OCI-LY3 (cell line): ENCODE measurements around the gene FOXI2.
A peak's percentile ranks its signal among the peaks of the same experiment; 100 is the strongest.

Experiments
- H2AFZ ChIP-seq: fragments of 200-600, 300-600 bp; shearing (Covaris generic); 2 replicates; pipeline ENCODE4 v1.6.0; 2014; ENCODE audit warnings: antibody characterized with exemption, low read depth, low read length
- H3K27ac ChIP-seq: fragments of 200-600, 300-600 bp; sonication (generic); 2 replicates; pipeline ENCODE4 v1.5.1; 2014; ENCODE audit warnings: mild to moderate bottlenecking, low read length, moderate library complexity, mixed read lengths
- H3K27me3 ChIP-seq: fragments of 200-600, 300-600 bp; sonication (generic); 2 replicates; pipeline ENCODE4 v1.6.1; 2014; ENCODE audit warnings: low read depth, low read length, mixed read lengths
- H3K36me3 ChIP-seq: fragments of 200-600, 300-600 bp; sonication (generic); replicated peaks from 2 replicates; pipeline ENCODE3; 2014; ENCODE audit warnings: low read depth, low read length, mixed read lengths
- H3K4me1 ChIP-seq: fragments of 300-600, 200-600 bp; sonication (generic); 2 replicates; pipeline ENCODE4 v1.6.1; 2014; ENCODE audit warnings: low read length, mixed read lengths
- H3K4me2 ChIP-seq: fragments of 200-600, 300-600 bp; sonication (generic); 2 replicates; pipeline ENCODE4 v1.6.1; 2014; ENCODE audit warnings: low read length, mixed read lengths
- H3K4me3 ChIP-seq: fragments of 300-600, 200-600 bp; sonication (generic); 2 replicates; pipeline ENCODE4 v1.5.1; 2014; ENCODE audit warnings: antibody characterized with exemption, mild to moderate bottlenecking, low read length, moderate library complexity
- H3K79me2 ChIP-seq: fragments of 300-600, 200-600 bp; shearing (Covaris generic); 2 replicates; pipeline ENCODE4 v1.6.1; 2014; ENCODE audit warnings: mild to moderate bottlenecking, low read length, mixed read lengths
- H3K9ac ChIP-seq: fragments of 300-600, 200-600 bp; shearing (Covaris generic); 2 replicates; pipeline ENCODE4 v1.6.0; 2014; ENCODE audit warnings: mild to moderate bottlenecking, low read length, moderate library complexity
- H3K9me3 ChIP-seq: fragments of 200-600, 300-600 bp; shearing (Covaris generic); 2 replicates; pipeline ENCODE4 v1.6.1; 2014; ENCODE audit warnings: low read length, mixed read lengths; ENCODE audit not compliant: insufficient read depth
- H4K20me1 ChIP-seq: fragments of 200-600, 300-600 bp; sonication (generic); 2 replicates; pipeline ENCODE4 v1.6.1; 2016; ENCODE audit warnings: low read length, mixed read lengths; ENCODE audit not compliant: insufficient read depth
- EZH2phosphoT487 ChIP-seq: fragments of 200-600 bp; shearing (Covaris generic); IDR thresholded peaks from 2 replicates; pipeline ENCODE4 v1.6.1; 2018; ENCODE audit warnings: antibody characterized with exemption, mixed run types, low read depth
- TF ChIP-seq, protein P1 (sequence below): fragments of 200-600, 300-600 bp; sonication (generic); IDR thresholded peaks from 2 replicates; pipeline ENCODE4 v1.5.1; 2014; ENCODE audit warnings: antibody characterized with exemption, low read length, low read depth

Gene FOXI2

DNA sequence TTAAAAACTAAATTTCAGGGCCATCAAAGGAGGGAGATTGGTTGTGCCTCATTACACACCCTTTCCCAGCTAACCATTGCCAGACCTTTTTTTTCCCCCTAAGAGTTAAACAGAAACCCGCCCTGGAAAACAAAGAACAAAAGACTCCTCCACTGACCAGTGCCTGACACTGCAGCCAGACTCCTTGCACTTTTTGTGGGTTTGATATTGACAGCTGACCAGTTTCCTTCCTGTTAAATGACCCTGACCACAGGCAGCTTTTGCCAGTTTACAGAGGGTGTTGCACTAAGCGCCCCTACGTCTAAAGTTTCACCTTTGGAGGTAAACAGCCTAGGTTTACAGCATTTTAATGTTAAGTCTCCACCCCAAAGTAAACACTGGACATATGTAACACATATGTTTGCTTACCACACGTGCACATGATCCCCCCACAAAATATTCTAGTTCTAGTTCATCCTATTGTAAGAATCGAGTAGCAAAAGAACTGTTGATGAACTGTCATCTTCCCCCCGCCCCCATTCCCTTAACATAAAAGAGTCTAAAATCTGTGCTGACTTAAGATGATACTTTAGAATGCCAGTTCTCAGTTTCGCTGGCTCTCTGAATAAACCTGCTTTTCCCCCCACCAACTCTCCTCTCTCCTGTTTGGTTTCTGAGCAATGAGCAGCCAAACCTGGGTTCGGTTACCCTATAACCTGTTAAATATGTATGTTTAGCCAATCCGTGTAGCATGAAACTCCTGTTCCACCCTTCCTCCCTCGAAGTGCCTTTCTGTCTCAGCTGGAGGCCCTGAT lies 38.0 kb downstream of the FOXI2 start:
- no peak overlapping the region; the same call in 1 of the 2 replicates for H3K9ac ChIP-seq
- no peaks in the 10 kb centered on the region for H3K36me3 ChIP-seq
- H3K27ac ChIP-seq: peak overlapping the region; percentile 72
- H3K4me1 ChIP-seq: peaks cover 33% of the 10 kb centered on the region
- no peak for TF ChIP-seq EZH2phosphoT487
- TF ChIP-seq, protein P1, sequence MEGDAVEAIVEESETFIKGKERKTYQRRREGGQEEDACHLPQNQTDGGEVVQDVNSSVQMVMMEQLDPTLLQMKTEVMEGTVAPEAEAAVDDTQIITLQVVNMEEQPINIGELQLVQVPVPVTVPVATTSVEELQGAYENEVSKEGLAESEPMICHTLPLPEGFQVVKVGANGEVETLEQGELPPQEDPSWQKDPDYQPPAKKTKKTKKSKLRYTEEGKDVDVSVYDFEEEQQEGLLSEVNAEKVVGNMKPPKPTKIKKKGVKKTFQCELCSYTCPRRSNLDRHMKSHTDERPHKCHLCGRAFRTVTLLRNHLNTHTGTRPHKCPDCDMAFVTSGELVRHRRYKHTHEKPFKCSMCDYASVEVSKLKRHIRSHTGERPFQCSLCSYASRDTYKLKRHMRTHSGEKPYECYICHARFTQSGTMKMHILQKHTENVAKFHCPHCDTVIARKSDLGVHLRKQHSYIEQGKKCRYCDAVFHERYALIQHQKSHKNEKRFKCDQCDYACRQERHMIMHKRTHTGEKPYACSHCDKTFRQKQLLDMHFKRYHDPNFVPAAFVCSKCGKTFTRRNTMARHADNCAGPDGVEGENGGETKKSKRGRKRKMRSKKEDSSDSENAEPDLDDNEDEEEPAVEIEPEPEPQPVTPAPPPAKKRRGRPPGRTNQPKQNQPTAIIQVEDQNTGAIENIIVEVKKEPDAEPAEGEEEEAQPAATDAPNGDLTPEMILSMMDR: no peak
- no peak overlapping the region for H2AFZ ChIP-seq
- peak overlapping the region; percentile 59 for H3K4me2 ChIP-seq
- H3K9me3 ChIP-seq: no peaks in the 10 kb centered on the region
- no peaks in the 10 kb centered on the region for H3K79me2 ChIP-seq
- no peaks in the 10 kb centered on the region for H4K20me1 ChIP-seq
- H3K27me3 ChIP-seq: no peaks in the 10 kb centered on the region
- peak overlapping the region; percentile 21; the same call in 1 of the 2 replicates for H3K4me3 ChIP-seq

DNA sequence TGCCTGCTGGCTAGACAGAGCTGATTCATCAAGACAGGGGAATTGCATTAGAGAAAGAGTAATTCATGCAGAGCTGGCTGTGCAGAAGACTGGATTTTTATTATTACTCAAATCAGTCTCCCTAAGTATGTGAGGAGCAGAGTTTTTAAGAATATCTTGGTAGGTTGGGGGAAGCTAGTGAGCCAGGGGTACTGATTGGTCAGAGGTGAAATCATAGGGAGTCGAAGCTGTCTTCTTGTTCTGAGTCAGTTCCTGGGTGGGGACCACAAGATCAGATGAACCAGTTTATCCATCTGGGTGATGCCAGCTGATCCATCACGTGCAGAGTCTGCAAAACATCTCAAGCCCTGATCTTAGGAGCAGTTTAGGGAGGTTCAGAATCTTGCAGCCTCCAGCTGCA lies 39.8 kb downstream of the FOXI2 start:
- no peak overlapping the region for H2AFZ ChIP-seq
- H3K79me2 ChIP-seq: no peaks in the 10 kb centered on the region
- no peak overlapping the region for H3K4me3 ChIP-seq
- no peak overlapping the region for H3K9ac ChIP-seq
- no peaks in the 10 kb centered on the region for H3K9me3 ChIP-seq
- no peaks in the 10 kb centered on the region for H4K20me1 ChIP-seq
- no peaks in the 10 kb centered on the region for H3K27me3 ChIP-seq
- peak overlapping the region; percentile 72 for H3K27ac ChIP-seq
- no peaks in the 10 kb centered on the region for H3K36me3 ChIP-seq
- H3K4me2 ChIP-seq: peak overlapping the region; percentile 12; the same call in 1 of the 2 replicates
- H3K4me1 ChIP-seq: peaks cover 33% of the 10 kb centered on the region
- TF ChIP-seq EZH2phosphoT487: no peak
- TF ChIP-seq, protein P1: no peak

DNA sequence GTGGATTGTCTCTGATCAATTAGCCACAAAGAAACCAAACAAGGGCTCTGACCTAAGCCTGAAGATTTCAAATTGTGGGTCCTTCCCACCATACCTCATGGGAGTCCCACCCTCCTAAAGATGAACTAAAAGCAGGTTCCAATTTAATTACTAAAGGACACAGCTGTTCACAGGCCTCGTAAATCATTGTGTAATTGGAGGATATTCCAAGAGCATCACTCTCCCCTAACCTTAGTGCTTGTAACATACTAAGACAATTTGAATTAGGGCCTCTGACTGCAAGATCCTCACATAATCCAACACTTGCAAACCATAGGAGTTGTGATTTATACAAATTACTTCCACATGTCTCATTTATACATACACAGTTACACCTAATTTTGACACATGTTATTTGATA lies 44.4 kb downstream of the FOXI2 start:
- Histone ChIP-seq H4K20me1 (no peaks in the 10 kb centered on the region), H3K4me2 (no peak overlapping the region), H3K4me1 (peaks cover 10% of the 10 kb centered on the region), H3K27me3 (no peaks in the 10 kb centered on the region), H3K27ac (no peak overlapping the region), H3K9ac (no peak overlapping the region), H3K9me3 (no peaks in the 10 kb centered on the region), H3K36me3 (no peaks in the 10 kb centered on the region), H3K4me3 (no peak overlapping the region), H3K79me2 (no peaks in the 10 kb centered on the region), H2AFZ (no peak overlapping the region)
- no peak for TF ChIP-seq EZH2phosphoT487
- TF ChIP-seq, protein P1: no peak

DNA sequence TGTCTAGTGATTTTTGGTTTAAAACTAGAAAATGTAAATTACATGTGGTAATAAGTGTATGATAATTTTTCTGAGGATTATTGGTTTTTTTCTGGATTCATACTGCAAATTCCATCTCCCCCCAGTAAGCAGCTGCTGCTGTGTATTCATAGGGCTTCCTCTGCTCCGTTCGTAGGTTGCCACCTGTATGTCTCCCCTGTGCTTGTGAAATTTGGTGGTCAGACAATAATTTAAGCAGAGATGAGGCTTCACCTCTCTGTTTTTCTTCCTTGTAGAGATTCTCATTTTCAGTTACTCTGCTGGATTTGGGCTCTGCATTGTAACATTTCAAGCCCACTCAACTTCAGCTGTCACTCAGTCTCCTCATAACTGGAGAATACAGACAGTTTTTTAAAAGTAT lies 50.9 kb downstream of the FOXI2 start:
- Histone ChIP-seq H3K4me2 (no peak overlapping the region), H3K79me2 (no peaks in the 10 kb centered on the region), H3K36me3 (no peaks in the 10 kb centered on the region), H3K9me3 (no peaks in the 10 kb centered on the region), H3K27ac (no peak overlapping the region), H3K4me1 (no peaks in the 10 kb centered on the region), H2AFZ (no peak overlapping the region), H3K27me3 (peaks cover 8% of the 10 kb centered on the region), H3K9ac (no peak overlapping the region), H4K20me1 (no peaks in the 10 kb centered on the region), H3K4me3 (no peak overlapping the region)
- TF ChIP-seq EZH2phosphoT487: no peak
- TF ChIP-seq, protein P1: no peak
